Measurements from ENCODE around the gene TPSD1.

GRCh38 chr16:1299012-1299867 lies 43.4 kb downstream of the TPSD1 start:
- TF ChIP-seq RAD21 (IDR thresholded peaks at IDR 0.05; ENCODE audit: low read depth) (no peak), EP300 (IDR thresholded peaks at IDR 0.05; ENCODE audit: borderline replicate concordance) (no peak; the same call in 1 of the 2 replicates), USF1 (IDR thresholded peaks at IDR 0.05) (peak; percentile 86), FOXM1 (IDR thresholded peaks at IDR 0.05; ENCODE audit: borderline replicate concordance, low read depth) (no peak), YY1 (IDR thresholded peaks at IDR 0.05; ENCODE audit: low read depth) (no peak), TCF12 (IDR thresholded peaks at IDR 0.05; ENCODE audit: low read depth) (peak; percentile 50; the same call in 1 of the 2 replicates), REST (IDR thresholded peaks at IDR 0.05; ENCODE audit: low read depth) (no peak), ZBTB7A (IDR thresholded peaks at IDR 0.05; ENCODE audit: low read depth) (0 out of 2 replicates have a peak, but pooled peaks have one; percentile 72), CREB1 (IDR thresholded peaks at IDR 0.05; ENCODE audit: low read depth) (peak; percentile 69; the same call in 1 of the 2 replicates), NFIC (IDR thresholded peaks at IDR 0.05) (peak; percentile 63), EGR1 (IDR thresholded peaks at IDR 0.05) (peak; percentile 35; the same call in 1 of the 2 replicates), MAX (IDR thresholded peaks at IDR 0.05) (0 out of 2 replicates have a peak, but pooled peaks have one; percentile 19), TAF1 (IDR thresholded peaks at IDR 0.05; ENCODE audit: low read depth) (no peak)
